ENCODE results near the gene JAM2.

GRCh38 chr21:25742900-25743299 is 103.8 kb downstream of the JAM2 start:
- TF ChIP-seq CTCF (IDR thresholded peaks at IDR 0.05) (no peak), EP300 (IDR thresholded peaks at IDR 0.05) (no peak), POLR2AphosphoS5 (IDR thresholded peaks at IDR 0.05) (no peak)

Measured in gastroesophageal sphincter (tissue), 3 donors.